Spleen (tissue), 11 donors: ENCODE measurements around the gene EXOC6B. TPM values are rescaled to one million over a fixed set of nuclear protein-coding genes. Genes with fewer than 3 reads are reported as not detected.
A peak's percentile ranks its signal among the peaks of the same experiment; 100 is the strongest.

Experiments
- DNase-seq: peaks from one replicate; pipeline ENCODE4 v3.0.0-alpha.2; 2020
- H3K27ac ChIP-seq, 8 donors: fragments of 200-600 bp; sonication (generic) in 7 of 8; 1 replicate in 4 of 8; 2 replicates in 4 of 8; pipeline versions ENCODE4 v1.5.0 to v1.8.0; 2016 to 2021; ENCODE audit warnings: inconsistent platforms in 4 of 8, mild to moderate bottlenecking in 4 of 8, moderate library complexity in 1 of 8
- H3K27me3 ChIP-seq, 7 donors: fragments of 200-600 bp; sonication (generic) in 6 of 7; replicated peaks in 1 of 7; 1 replicate in 4 of 7; 2 replicates in 3 of 7; pipeline versions ENCODE4 v1.5.0 to v1.8.0; 2016 to 2021; ENCODE audit warnings: inconsistent platforms in 3 of 7, mild to moderate bottlenecking in 1 of 7
- H3K36me3 ChIP-seq, 6 donors: fragments of 200-600 bp; sonication (generic) in 5 of 6; 1 replicate in 4 of 6; 2 replicates in 2 of 6; pipeline versions ENCODE4 v1.5.0 to v1.8.0; 2016 to 2021; ENCODE audit warnings: inconsistent platforms in 2 of 6
- H3K4me1 ChIP-seq, 6 donors: fragments of 200-600 bp; sonication (generic) in 5 of 6; 1 replicate in 3 of 6; 2 replicates in 3 of 6; pipeline versions ENCODE4 v1.5.0 to v1.8.0; 2016 to 2021; ENCODE audit warnings: inconsistent platforms in 3 of 6
- H3K4me3 ChIP-seq, 8 donors: fragments of 200-600 bp; sonication (generic) in 7 of 8; 1 replicate in 4 of 8; 2 replicates in 4 of 8; pipeline versions ENCODE4 v1.5.0 to v1.8.0; 2016 to 2021; ENCODE audit warnings: inconsistent platforms in 4 of 8, mild to moderate bottlenecking in 4 of 8, moderate library complexity in 2 of 8
- H3K9me3 ChIP-seq, 8 donors: fragments of 200-600 bp; sonication (generic) in 7 of 8; 1 replicate in 4 of 8; 2 replicates in 4 of 8; pipeline versions ENCODE4 v1.5.0 to v1.8.0; 2016 to 2021; ENCODE audit warnings: inconsistent platforms in 4 of 8
- CTCF ChIP-seq, 11 experiments: fragments of 200-600 bp in 7 of 11; fragments of 450-650 bp in 4 of 11; sonication (generic) in 4 of 11; IDR thresholded peaks in 8 of 11; conservative IDR thresholded peaks in 3 of 11; 1 replicate in 7 of 11; 2 replicates in 4 of 11; pipeline versions ENCODE4 v1.4.0 to v1.8.0; 2016 to 2021; ENCODE audit warnings: antibody characterized with exemption in 11 of 11, inconsistent platforms in 4 of 11, mild to moderate bottlenecking in 1 of 11
- POLR2A ChIP-seq, 3 donors: fragments of 450-650 bp; IDR thresholded peaks; one replicate each; pipeline ENCODE4 v1.5.1; 2017; ENCODE audit warnings: antibody characterized with exemption in 3 of 3, mild to moderate bottlenecking in 1 of 3
- POLR2AphosphoS5 ChIP-seq, 3 donors: sonication (generic); formaldehyde crosslinking; IDR thresholded peaks; one replicate each; pipeline ENCODE4 v1.5.1; 2017; ENCODE audit warnings: antibody characterized with exemption in 3 of 3
- WGBS, 5 donors: extraction: QIAGEN DNeasy Blood & Tissue Kit in 3 of 5; methylation state at CpG; one replicate each; pipeline versions ENCODE4 v1.1.5 to v1.1.7; 2013 to 2018; 5-methylcytosine and 5-hydroxymethylcytosine counted together
- intact Hi-C: fragments of 100-400 bp; cut with DNase I; formaldehyde crosslinking; loops from one replicate; pipeline ENCODE4 v1.15.0; 2023; ENCODE audit warnings: low total_unique reads
- polyA plus RNA-seq, 3 donors: library from polyadenylated mRNA; stranded (reverse); fragments of 200-250 nt; gene quantifications; one replicate each; pipeline ENCODE4 v1.2.1, GENCODE V29; 2013
- total RNA-seq, 7 donors: library from RNA; depleted of rRNA in 3 of 7; stranded (reverse); fragments of >200 nt in 3 of 7; fragmentation: NEBNext Ultra II Directional in 4 of 7; extraction: Animal tissue kit (Norgen Biotek cat#: 25700) in 4 of 7; gene quantifications; one replicate each; pipeline versions ENCODE4 v1.1.0 to v1.2.1, GENCODE V29; 2016 to 2021
- donor health status: healthy with polysubstance abuse.
- donor health status: DM: no; HTN: no; CAD: no; lungs with moderate emphysema.
- donor health status: DM: no; HTN: no; CAD: no.
- donor health status: Bipolar disorder and iron deficiency.
- donor health status: healthy.
- donor health status: DM: no; HTN: no; CAD: no.
- donor health status: DM: yes; HTN: yes; CAD: no.

Gene EXOC6B
- total and polyA plus RNA-seq, 10 donors = 1.0 to 27.9 (median 18.0) TPM

GRCh38 chr2:72780477-72780876 lies 45.4 kb downstream of the EXOC6B start:
- intact Hi-C loops = no loop called here
- no peak for DNase-seq
- Histone ChIP-seq H3K4me3 (no peak overlapping the region), H3K27ac (no peak overlapping the region), H3K4me1 (peaks cover 0 to 7% (median 0%) of the 10 kb centered on the region in 6 donors), H3K36me3 (no peaks in the 10 kb centered on the region), H3K27me3 (no peaks in the 10 kb centered on the region), H3K9me3 (peaks cover 0 to 3% (median 0%) of the 10 kb centered on the region in 8 donors)
- TF ChIP-seq POLR2AphosphoS5 (IDR thresholded peaks at IDR 0.05) (no peak), POLR2A (IDR thresholded peaks at IDR 0.05) (no peak), CTCF (IDR thresholded peaks at IDR 0.05 in 8 of 11, conservative IDR thresholded peaks at IDR 0.05 in 3 of 11) (no peak)
- 17 to 35% (median 26%) methylated on average over 2 of the region's 2 CpGs for WGBS, 5 donors

- no peaks in the 10 kb centered on the region for H3K36me3 ChIP-seq
- TF ChIP-seq POLR2AphosphoS5 (IDR thresholded peaks at IDR 0.05) (no peak), CTCF (IDR thresholded peaks at IDR 0.05 in 8 of 11, conservative IDR thresholded peaks at IDR 0.05 in 3 of 11) (no peak), POLR2A (IDR thresholded peaks at IDR 0.05) (no peak)
Observed at GRCh38 chr2:72779495-72779894, 46.3 kb downstream of the EXOC6B start.

GRCh38 chr2:72778410-72778809 lies 47.4 kb downstream of the EXOC6B start:
- Histone ChIP-seq H3K4me3 (no peak overlapping the region), H3K27me3 (no peaks in the 10 kb centered on the region), H3K9me3 (peaks cover 0 to 3% (median 0%) of the 10 kb centered on the region in 8 donors), H3K36me3 (no peaks in the 10 kb centered on the region), H3K27ac (no peak overlapping the region), H3K4me1 (peaks cover 0 to 7% (median 0%) of the 10 kb centered on the region in 6 donors)
- intact Hi-C loops = no loop called here
- DNase-seq = no peak
- TF ChIP-seq POLR2AphosphoS5 (IDR thresholded peaks at IDR 0.05) (no peak), POLR2A (IDR thresholded peaks at IDR 0.05) (no peak)
- WGBS, 5 donors = 79 to 89% (median 81%) methylated on average over 1 of the region's 1 CpG

More at GRCh38 chr2:72779495-72779894, 46.3 kb downstream of the EXOC6B start:
- WGBS, 5 donors = 83 to 95% (median 91%) methylated on average over 2 of the region's 2 CpGs
- H3K27me3 ChIP-seq = no peaks in the 10 kb centered on the region
- no peak overlapping the region for H3K4me3 ChIP-seq
- no peak overlapping the region for H3K27ac ChIP-seq
- no peak for DNase-seq
- H3K9me3 ChIP-seq = peaks cover 0 to 3% (median 0%) of the 10 kb centered on the region in 8 donors
- intact Hi-C loops = no loop called here
- peaks cover 0 to 7% (median 0%) of the 10 kb centered on the region in 6 donors for H3K4me1 ChIP-seq

GRCh38 chr2:72770879-72771461 lies 54.9 kb downstream of the EXOC6B start:
- 0 to 6% (median 5%) methylated on average over 2 of the region's 2 CpGs for WGBS, 5 donors
- no peak for DNase-seq
- TF ChIP-seq CTCF (IDR thresholded peaks at IDR 0.05 in 8 of 11, conservative IDR thresholded peaks at IDR 0.05 in 3 of 11) (peak; percentile 53 to 82 (median 77)), POLR2A (IDR thresholded peaks at IDR 0.05) (no peak), POLR2AphosphoS5 (IDR thresholded peaks at IDR 0.05) (no peak)
- Histone ChIP-seq H3K27me3 (no peaks in the 10 kb centered on the region), H3K4me1 (peaks cover 0 to 4% (median 0%) of the 10 kb centered on the region in 6 donors), H3K36me3 (no peaks in the 10 kb centered on the region), H3K27ac (no peak overlapping the region), H3K4me3 (no peak overlapping the region), H3K9me3 (no peaks in the 10 kb centered on the region)
- intact Hi-C loops = no loop called here
